Measurements from ENCODE around the gene ABHD8.

ABHD8 gene

GRCh38 chr19:17337675-17338432, 34.6 kb upstream of the ABHD8 start:
- Histone ChIP-seq H3K79me2 (ENCODE audit: control insufficient read depth, low read length) (peaks cover 25% of the 10 kb centered on the region), H3K9me3 (ENCODE audit: control insufficient read depth, insufficient read depth, low read length) (peaks cover 5% of the 10 kb centered on the region; the same call in 1 of the 2 replicates), H3K9me2 (replicated peaks; ENCODE audit: control insufficient read depth, low read length) (no peaks in the 10 kb centered on the region), H3K4me2 (ENCODE audit: low read length) (peak overlapping the region; percentile 96), H3K27me3 (ENCODE audit: control insufficient read depth, low read length) (no peaks in the 10 kb centered on the region), H3K27ac (ENCODE audit: low read depth, low read length) (peak overlapping the region; percentile 76), H3F3A (ENCODE audit: control insufficient read depth, insufficient read depth) (peaks cover 8% of the 10 kb centered on the region), H3K4me1 (ENCODE audit: control insufficient read depth, low read length) (peaks cover 43% of the 10 kb centered on the region), H3K4me3 (ENCODE audit: low read length) (peak overlapping the region; percentile 96), H3K36me3 (ENCODE audit: control insufficient read depth, low read length) (peaks cover 39% of the 10 kb centered on the region), H4K20me1 (ENCODE audit: control insufficient read depth, insufficient read depth, low read depth, low read length) (no peaks in the 10 kb centered on the region; the same call in 1 of the 2 replicates)
- no peak for TF ChIP-seq EZH2phosphoT487 (IDR thresholded peaks at IDR 0.05; ENCODE audit: borderline replicate concordance, low read length)
- TF ChIP-seq CTCF (IDR thresholded peaks at IDR 0.05; ENCODE audit: low read depth, low read length, poor library complexity, severe bottlenecking) = no peak

- peak within 1 kb of the TSS; percentile 76 for H3K27ac ChIP-seq (ENCODE audit: low read depth, low read length)
- H3K4me2 ChIP-seq (ENCODE audit: low read length) = peak within 1 kb of the TSS; percentile 96
- peaks cover 25% of the 10 kb centered on the region for H3K79me2 ChIP-seq (ENCODE audit: control insufficient read depth, low read length)
- TF ChIP-seq CTCF (IDR thresholded peaks at IDR 0.05; ENCODE audit: low read depth, low read length, poor library complexity, severe bottlenecking) (no peak), EZH2phosphoT487 (IDR thresholded peaks at IDR 0.05; ENCODE audit: borderline replicate concordance, low read length) (no peak)
- no peaks in the 10 kb centered on the region for H3K27me3 ChIP-seq (ENCODE audit: control insufficient read depth, low read length)
- H4K20me1 ChIP-seq (ENCODE audit: control insufficient read depth, insufficient read depth, low read depth, low read length) = no peaks in the 10 kb centered on the region; the same call in 1 of the 2 replicates
- peaks cover 10% of the 10 kb centered on the region; the same call in 1 of the 2 replicates for H3K9me3 ChIP-seq (ENCODE audit: control insufficient read depth, insufficient read depth, low read length)
- H3K4me3 ChIP-seq (ENCODE audit: low read length) = peak within 1 kb of the TSS; percentile 96
- H3K4me1 ChIP-seq (ENCODE audit: control insufficient read depth, low read length) = peaks cover 45% of the 10 kb centered on the region
- H3K36me3 ChIP-seq (ENCODE audit: control insufficient read depth, low read length) = peaks cover 35% of the 10 kb centered on the region
- peaks cover 8% of the 10 kb centered on the region for H3F3A ChIP-seq (ENCODE audit: control insufficient read depth, insufficient read depth)
- no peaks in the 10 kb centered on the region for H3K9me2 ChIP-seq (replicated peaks; ENCODE audit: control insufficient read depth, low read length)
These were observed 33.8 kb upstream of the ABHD8 start, which contains the start of gene GTPBP3 for GRCh38 chr19:17336872-17337674. TSS of gene GTPBP3 (plus strand) at chr19:17337553. CDS start at chr19:17337612, 59 bp downstream.

GRCh38 chr19:17335575-17335974, 32.4 kb upstream of the ABHD8 start:
- Histone ChIP-seq H3K36me3 (ENCODE audit: control insufficient read depth, low read length) (peaks cover 22% of the 10 kb centered on the region), H3K4me1 (ENCODE audit: control insufficient read depth, low read length) (peaks cover 44% of the 10 kb centered on the region), H3K9me2 (replicated peaks; ENCODE audit: control insufficient read depth, low read length) (no peaks in the 10 kb centered on the region), H3K4me3 (ENCODE audit: low read length) (no peak overlapping the region; the same call in 1 of the 2 replicates), H3K4me2 (ENCODE audit: low read length) (peak overlapping the region; percentile 96), H3K27me3 (ENCODE audit: control insufficient read depth, low read length) (no peaks in the 10 kb centered on the region), H4K20me1 (ENCODE audit: control insufficient read depth, insufficient read depth, low read depth, low read length) (no peaks in the 10 kb centered on the region), H3K9me3 (ENCODE audit: control insufficient read depth, insufficient read depth, low read length) (peaks cover 10% of the 10 kb centered on the region; the same call in 1 of the 2 replicates), H3F3A (ENCODE audit: control insufficient read depth, insufficient read depth) (peaks cover 8% of the 10 kb centered on the region), H3K27ac (ENCODE audit: low read depth, low read length) (no peak overlapping the region), H3K79me2 (ENCODE audit: control insufficient read depth, low read length) (peaks cover 21% of the 10 kb centered on the region)
- TF ChIP-seq EZH2phosphoT487 (IDR thresholded peaks at IDR 0.05; ENCODE audit: borderline replicate concordance, low read length) (no peak), CTCF (IDR thresholded peaks at IDR 0.05; ENCODE audit: low read depth, low read length, poor library complexity, severe bottlenecking) (no peak)
